DOHH2 (cell line): ENCODE measurements around the gene CABYR.

Experiments used
- H3F3A ChIP-seq: fragments of 200-600 bp; sonication (generic), shearing (Covaris generic); 2 replicates; pipeline ENCODE4 v1.6.0; 2016; ENCODE audit warnings: antibody characterized with exemption, mild to moderate bottlenecking; ENCODE audit not compliant: control insufficient read depth, insufficient read depth
- H3K27ac ChIP-seq: fragments of 200-600 bp; sonication (generic); 2 replicates; pipeline ENCODE4 v1.5.1; 2014; ENCODE audit warnings: low read depth, mild to moderate bottlenecking, low read length, moderate library complexity
- H3K27me3 ChIP-seq: fragments of 200-600 bp; sonication (generic); 2 replicates; pipeline ENCODE4 v1.6.1; 2014; ENCODE audit warnings: mild to moderate bottlenecking, low read length, mixed read lengths; ENCODE audit not compliant: control insufficient read depth
- H3K36me3 ChIP-seq: fragments of 200-600 bp; sonication (generic); 2 replicates; pipeline ENCODE4 v1.6.1; 2014; ENCODE audit warnings: mild to moderate bottlenecking, low read length, moderate library complexity, mixed read lengths; ENCODE audit not compliant: control insufficient read depth
- H3K4me1 ChIP-seq: fragments of 200-600 bp; sonication (generic); 2 replicates; pipeline ENCODE4 v1.6.1; 2014; ENCODE audit warnings: mild to moderate bottlenecking, low read length, mixed read lengths; ENCODE audit not compliant: control insufficient read depth
- H3K4me2 ChIP-seq: fragments of 200-600 bp; sonication (generic); 2 replicates; pipeline ENCODE4 v1.6.0; 2014; ENCODE audit warnings: mild to moderate bottlenecking, low read length, moderate library complexity
- H3K4me3 ChIP-seq: fragments of 200-600 bp; sonication (generic); 2 replicates; pipeline ENCODE4 v1.5.1; 2014; ENCODE audit warnings: mild to moderate bottlenecking, low read length, mixed read lengths
- H3K79me2 ChIP-seq: fragments of 200-600 bp; sonication (generic); 2 replicates; pipeline ENCODE4 v1.6.1; 2014; ENCODE audit warnings: mild to moderate bottlenecking, low read length, mixed read lengths; ENCODE audit not compliant: control insufficient read depth
- H3K9me2 ChIP-seq: fragments of 200-600 bp; sonication (generic); replicated peaks from 2 replicates; pipeline ENCODE4 v1.6.1; 2014; ENCODE audit warnings: mild to moderate bottlenecking, low read length, mixed read lengths; ENCODE audit not compliant: control insufficient read depth
- H3K9me3 ChIP-seq: fragments of 200-600 bp; sonication (generic); 2 replicates; pipeline ENCODE4 v1.6.1; 2014; ENCODE audit warnings: antibody characterized with exemption, low read length, mixed read lengths; ENCODE audit not compliant: control insufficient read depth, insufficient read depth
- H4K20me1 ChIP-seq: fragments of 200-600 bp; sonication (generic); 2 replicates; pipeline ENCODE4 v1.6.0; 2014; ENCODE audit warnings: low read depth, mild to moderate bottlenecking, antibody characterized with exemption, low read length, moderate library complexity; ENCODE audit not compliant: control insufficient read depth, insufficient read depth
- CTCF ChIP-seq: fragments of 200-600 bp; sonication (generic); IDR thresholded peaks from one replicate; pipeline ENCODE4 v1.5.1; 2014; ENCODE audit warnings: antibody characterized with exemption, mild to moderate bottlenecking, low read depth, low read length; ENCODE audit not compliant: poor library complexity, severe bottlenecking
- EZH2phosphoT487 ChIP-seq: fragments of 200-600 bp; sonication (generic); IDR thresholded peaks from 2 replicates; pipeline ENCODE4 v1.6.1; 2017; ENCODE audit warnings: borderline replicate concordance, mild to moderate bottlenecking, antibody characterized with exemption, low read length, moderate library complexity, mixed read lengths

CABYR gene

DNA sequence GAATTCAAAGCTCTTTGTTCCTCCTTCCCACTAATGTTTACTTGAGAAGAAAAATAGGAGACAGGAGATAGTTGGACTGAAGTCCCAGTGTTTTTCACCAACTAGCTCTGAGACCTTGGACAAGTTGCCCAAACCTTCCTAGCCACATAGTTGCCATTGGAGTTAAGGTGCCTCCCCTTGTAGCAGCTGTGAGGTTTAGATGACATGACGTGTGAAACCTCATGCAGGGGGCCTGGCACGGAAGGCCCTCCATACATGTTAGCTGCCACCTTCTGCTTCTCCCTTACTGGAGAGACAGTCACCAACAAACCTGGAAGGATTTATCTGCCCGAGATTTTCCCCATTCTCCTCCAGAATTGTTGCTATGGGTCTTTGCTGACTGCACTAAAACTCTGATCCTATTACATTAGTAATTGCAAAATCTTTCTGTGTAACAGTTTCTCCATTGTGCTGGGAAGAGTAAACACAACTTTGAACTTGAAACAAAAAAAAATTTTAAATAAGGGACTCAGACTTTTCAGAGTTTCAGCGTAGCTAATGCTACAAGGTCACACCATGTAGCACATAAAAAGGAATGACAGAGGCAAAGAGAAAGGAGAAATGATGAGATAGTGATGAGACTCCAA, 23.8 kb upstream of the CABYR start:
- Histone ChIP-seq H3K36me3 (peaks cover 38% of the 10 kb centered on the region), H4K20me1 (no peaks in the 10 kb centered on the region; the same call in 1 of the 2 replicates), H3K9me3 (no peaks in the 10 kb centered on the region), H3K27me3 (no peaks in the 10 kb centered on the region), H3F3A (no peaks in the 10 kb centered on the region), H3K79me2 (no peaks in the 10 kb centered on the region), H3K9me2 (no peaks in the 10 kb centered on the region), H3K4me1 (peaks cover 4% of the 10 kb centered on the region; the same call in 1 of the 2 replicates), H3K4me2 (no peak overlapping the region), H3K27ac (no peak overlapping the region), H3K4me3 (no peak overlapping the region)
- no peak for TF ChIP-seq CTCF
- TF ChIP-seq EZH2phosphoT487 = no peak

GRCh38 chr18:24115628-24116027, 23.2 kb upstream of the CABYR start:
- Histone ChIP-seq H3K9me3 (no peaks in the 10 kb centered on the region), H3K9me2 (no peaks in the 10 kb centered on the region), H3K36me3 (peaks cover 44% of the 10 kb centered on the region), H3K4me2 (no peak overlapping the region), H3F3A (no peaks in the 10 kb centered on the region), H3K4me1 (peaks cover 4% of the 10 kb centered on the region; the same call in 1 of the 2 replicates), H3K4me3 (no peak overlapping the region), H3K27me3 (no peaks in the 10 kb centered on the region), H3K79me2 (no peaks in the 10 kb centered on the region), H4K20me1 (no peaks in the 10 kb centered on the region; the same call in 1 of the 2 replicates), H3K27ac (no peak overlapping the region)
- TF ChIP-seq CTCF (no peak), EZH2phosphoT487 (no peak)

DNA sequence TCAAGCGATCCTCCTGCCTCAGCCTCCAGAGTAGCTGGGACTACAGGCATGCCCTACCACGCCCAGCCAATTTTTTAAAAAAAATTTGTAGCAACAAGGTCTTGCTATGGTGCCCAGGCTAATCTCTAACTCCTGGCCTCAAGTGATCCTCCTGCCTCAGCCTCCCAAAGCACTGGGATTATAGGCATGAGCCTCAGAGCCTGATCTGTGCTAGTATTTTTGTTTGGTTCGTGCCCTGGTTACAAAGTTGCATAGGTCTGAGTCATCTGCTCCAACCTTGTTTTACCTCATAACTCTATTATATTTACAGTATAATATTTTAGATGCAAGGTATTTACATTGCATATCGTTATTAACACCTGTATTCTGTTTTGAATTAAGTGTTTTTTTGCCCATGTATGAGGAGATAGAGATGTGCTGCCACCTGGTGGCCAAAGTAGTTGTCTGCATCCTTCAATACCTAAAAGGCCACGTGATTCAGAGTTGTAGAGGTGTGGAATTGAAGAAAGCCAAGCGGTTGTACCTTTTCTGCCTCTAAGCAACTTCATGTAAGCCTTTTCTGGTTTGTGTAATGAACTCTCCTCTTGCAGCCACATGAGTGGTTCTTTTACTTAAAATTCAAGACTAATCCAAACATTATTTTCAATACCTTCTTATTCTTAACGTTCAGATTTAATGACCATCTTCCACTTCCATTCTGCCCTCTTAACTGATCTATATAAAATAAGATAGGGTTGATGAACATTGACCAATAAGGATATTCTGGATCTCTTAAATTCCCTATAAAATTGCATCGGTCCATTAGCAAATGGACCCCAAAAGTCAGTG, 19.9 kb upstream of the CABYR start:
- Histone ChIP-seq H3K27me3 (no peaks in the 10 kb centered on the region), H3K9me3 (no peaks in the 10 kb centered on the region), H3K79me2 (no peaks in the 10 kb centered on the region), H3K27ac (no peak overlapping the region), H3K9me2 (no peaks in the 10 kb centered on the region), H3K4me1 (peaks cover 4% of the 10 kb centered on the region; the same call in 1 of the 2 replicates), H4K20me1 (no peaks in the 10 kb centered on the region), H3K4me3 (no peak overlapping the region), H3K36me3 (peaks cover 50% of the 10 kb centered on the region), H3F3A (no peaks in the 10 kb centered on the region), H3K4me2 (no peak overlapping the region)
- TF ChIP-seq EZH2phosphoT487 (no peak), CTCF (peak; percentile 75)
